GM21529 (cell line): ENCODE measurements around the gene VTN.
A peak's percentile ranks its signal among the peaks of the same experiment; 100 is the strongest.
"Not testable (repeated sequence)": the region's sequence is repeated elsewhere in the genome, so short reads cannot be mapped to it uniquely, and the experiment has no call there.

Experiments
- ATAC-seq: cut with Tn5 transposase; IDR thresholded peaks from one replicate; pipeline ENCODE4 v1.9.1; 2021; ENCODE audit not compliant: unreplicated experiment

VTN gene

DNA sequence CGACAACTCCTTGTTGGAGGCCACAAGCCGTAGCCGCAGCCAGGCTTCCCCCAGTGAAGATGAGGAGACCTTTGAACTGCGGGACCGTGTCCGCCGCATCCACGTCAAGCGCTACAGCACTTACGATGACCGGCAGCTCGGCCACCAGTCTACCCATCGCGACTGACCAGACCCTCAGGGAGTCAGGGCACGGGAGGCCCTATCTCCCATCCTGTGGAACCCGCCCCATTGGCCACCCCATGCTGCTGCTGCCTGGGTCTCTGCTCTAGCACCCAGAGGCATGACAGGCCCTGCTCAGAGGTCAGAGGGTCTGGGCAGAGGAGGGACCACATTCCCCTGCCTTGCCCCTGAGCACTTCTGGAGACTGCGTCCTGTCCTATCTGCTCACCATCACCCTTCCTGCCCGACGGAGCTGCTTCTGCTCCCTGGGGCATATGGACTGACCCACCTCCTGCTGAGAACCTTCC, 25.6 kb downstream of the VTN start:
- no peak for ATAC-seq

DNA sequence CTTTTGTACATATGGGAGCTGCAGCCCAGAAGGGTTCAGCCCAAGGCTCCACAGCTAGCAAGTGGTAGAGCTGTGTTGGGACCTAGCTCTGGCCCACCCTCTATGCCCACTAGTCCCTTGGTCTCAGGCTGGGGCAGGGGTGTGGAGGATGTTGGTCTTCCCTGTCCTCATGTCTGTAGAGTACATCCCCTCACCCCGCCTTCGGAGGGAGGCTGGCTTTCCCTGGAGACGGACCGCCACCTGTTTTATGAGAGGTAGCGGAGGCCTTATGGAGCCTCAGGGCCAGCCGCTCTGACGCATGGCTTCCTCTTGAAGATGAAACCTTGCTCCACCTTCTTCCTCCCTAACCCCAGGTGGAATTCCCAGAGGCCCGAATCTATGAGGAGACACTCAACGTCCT, 26.1 kb downstream of the VTN start:
- ATAC-seq, result no peak

GRCh38 chr17:28343491-28343932, 26.6 kb downstream of the VTN start:
- ATAC-seq, result no peak

DNA sequence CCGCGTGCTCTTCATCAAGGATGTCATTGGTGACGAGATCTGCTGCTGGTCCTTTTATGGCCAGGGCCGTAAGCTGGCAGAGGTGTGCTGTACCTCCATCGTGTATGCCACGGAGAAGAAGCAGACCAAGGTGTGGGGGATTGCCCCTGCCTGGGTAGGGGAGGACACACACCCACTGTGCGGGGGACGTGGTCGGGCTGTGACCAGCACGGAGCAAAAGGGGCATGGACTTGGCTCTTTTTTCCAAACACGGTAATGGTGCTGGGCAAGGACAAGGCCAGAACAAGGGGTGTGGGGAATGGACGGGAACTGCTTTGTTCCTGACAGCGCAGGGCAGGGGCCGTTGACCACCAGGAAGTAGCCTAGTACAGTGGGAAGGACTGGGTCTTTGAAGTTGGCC, 27.8 kb downstream of the VTN start:
- no peak for ATAC-seq

- no peak for ATAC-seq
These were observed 28.6 kb downstream of the VTN start for GRCh38 chr17:28341516-28341915.

DNA sequence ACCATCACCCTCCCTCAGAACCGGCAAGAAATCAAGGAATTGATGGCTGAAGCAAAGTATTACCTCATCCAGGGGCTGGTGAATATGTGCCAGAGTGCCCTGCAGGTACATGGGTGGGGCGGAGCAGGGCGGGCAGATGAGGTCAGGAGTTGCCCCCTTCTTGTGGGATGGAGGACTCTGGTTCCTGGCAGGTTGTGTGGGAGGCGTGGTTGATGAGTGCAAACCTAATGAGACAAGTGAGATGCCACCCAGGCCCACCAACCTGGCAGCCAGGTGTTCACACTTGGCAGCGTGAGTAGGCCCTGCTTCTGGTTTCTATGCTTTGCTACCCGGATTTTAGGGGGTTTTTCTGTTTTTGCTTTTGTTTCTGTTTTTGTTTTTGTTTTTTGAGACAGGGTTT, 29.7 kb downstream of the VTN start:
- no peak for ATAC-seq

GRCh38 chr17:28339431-28339830, 30.7 kb downstream of the VTN start:
- ATAC-seq, result no peak

- not testable (repeated sequence) for ATAC-seq
These were observed 31.3 kb downstream of the VTN start for GRCh38 chr17:28338769-28339212.

DNA sequence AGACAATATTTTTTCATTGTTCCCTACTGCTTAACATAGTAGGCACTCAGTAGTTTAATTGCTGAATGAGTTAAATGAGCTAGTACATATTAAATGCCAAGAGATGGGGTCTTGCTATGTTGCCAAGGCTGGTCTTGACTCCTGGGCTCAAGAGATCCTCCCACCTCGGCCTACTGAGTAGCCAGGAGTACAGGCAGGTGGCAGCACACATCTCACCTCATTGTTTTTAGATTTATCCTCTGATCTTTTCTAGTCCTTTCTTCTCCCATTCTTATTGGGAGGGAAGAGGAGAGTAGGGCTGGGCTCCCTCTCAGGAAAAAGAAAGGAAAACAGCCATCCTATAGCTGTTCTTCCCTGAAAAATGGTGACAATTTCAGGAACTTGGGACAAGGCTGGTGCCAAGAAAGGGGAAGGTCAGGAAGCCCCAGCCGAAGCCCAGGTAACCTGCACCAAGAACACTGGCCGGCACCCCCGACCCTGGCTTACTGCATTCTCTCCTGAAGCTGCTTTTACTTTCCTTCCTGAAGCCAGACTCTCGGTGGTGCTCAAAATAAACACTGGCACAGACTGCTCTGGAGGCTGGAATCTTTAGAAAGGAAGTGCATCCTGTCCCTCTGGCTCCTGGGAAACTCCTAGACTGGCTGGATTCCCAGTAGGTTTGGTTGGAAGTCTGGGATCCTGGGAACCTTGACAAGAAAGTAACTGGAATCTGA, 31.9 kb downstream of the VTN start:
- no peak for ATAC-seq

DNA sequence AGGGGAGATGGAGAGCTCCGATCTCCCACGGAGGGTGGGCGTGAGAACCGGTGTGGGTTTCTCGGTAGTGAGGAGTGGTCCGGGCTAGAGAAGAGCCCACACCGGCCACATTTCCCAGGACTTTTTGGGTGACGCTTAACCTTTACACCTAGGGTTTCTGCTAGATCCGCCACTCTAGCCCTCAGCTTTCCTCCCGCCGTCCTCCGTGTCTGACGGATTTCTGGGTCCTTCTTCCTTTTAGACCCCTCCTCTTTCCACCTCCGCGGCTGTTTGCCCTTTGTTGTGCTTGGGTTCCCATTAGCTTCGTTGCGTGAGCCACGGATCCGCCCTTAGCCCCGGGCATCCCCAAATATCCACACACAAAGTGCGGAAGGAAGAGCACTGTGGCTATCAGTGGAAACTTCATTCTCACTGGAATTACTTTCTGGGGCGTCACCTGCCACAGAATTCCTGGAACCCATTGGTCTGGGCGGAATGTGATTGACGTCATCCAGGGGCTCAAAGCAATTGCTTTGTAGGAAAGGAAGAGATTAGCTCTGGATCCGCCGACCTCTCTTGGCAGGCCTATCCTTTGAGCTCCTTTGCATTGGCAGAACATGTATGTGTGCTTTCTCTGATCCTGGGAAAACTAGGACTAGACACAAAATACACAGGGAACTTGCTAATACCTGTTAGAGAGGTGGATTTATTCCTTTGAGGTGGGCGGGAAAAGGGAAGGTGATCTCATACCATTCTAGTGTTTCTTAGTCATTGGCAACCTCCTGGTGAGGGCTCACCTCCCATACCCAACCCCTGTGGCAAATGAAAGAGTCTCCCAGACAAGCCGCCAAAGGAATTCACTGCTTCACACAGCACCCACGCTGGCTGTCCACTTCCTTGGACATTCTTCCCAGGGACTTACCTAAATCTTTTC, 33.9 kb downstream of the VTN start:
- ATAC-seq, result no peak

GRCh38 chr17:28335201-28335958, 34.7 kb downstream of the VTN start, which contains the start of the genes IFT20 and TNFAIP1:
Gene IFT20, minus strand, starts transcription at chr17:28335472. Its CDS starts 3,487 bp downstream, at chr17:28331985.
Gene TNFAIP1, plus strand, starts transcription at chr17:28335761. Its CDS starts 3,761 bp downstream, at chr17:28339522.
- ATAC-seq, result peak; percentile 93

DNA sequence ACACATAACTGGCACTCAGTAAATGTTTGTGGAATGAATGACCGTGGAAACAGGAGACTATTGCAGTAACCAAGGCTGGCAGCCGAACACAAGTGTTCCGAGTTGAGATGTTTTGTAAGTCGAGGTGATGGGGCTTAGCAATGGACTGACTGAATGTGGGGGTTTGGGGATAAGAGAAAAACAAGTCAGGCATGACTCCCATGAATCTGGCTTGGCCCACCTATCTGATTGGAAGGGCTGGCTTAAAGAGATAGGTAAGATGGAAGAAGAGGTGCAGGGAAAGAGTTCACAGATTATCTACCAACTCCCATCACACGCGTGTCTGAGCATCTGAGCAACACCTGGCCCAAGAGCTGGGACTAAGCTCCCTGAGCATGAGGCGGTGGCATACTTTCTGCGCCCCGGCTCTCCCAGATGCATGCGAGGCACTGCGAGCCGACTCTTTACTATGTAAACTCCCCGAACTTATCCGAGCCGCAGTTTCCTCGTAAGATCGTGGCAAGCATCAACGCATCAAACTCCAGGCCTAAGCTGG, 35.4 kb downstream of the VTN start:
- no peak for ATAC-seq

DNA sequence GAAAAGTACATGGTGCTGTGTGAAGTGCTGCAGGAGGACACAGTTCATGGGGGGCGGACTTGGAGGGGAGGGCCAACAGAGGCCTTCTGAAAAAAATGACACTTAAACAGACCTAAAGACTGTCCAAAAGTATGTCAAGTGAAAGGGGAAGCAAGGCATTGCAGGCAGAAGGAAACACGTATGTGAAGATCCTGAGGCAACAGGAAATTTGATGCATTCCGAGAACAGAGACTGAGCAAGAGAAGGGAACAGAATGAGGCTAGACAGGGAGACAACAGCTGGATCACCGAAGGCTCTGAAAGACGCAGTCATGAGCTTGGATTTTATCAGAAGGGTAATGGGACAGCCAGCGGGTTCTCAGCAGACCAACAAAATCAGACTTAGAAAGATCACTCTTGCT, 35.9 kb downstream of the VTN start:
- no peak for ATAC-seq

- ATAC-seq, result no peak
These were observed 36.9 kb downstream of the VTN start for GRCh38 chr17:28333083-28333746.

DNA sequence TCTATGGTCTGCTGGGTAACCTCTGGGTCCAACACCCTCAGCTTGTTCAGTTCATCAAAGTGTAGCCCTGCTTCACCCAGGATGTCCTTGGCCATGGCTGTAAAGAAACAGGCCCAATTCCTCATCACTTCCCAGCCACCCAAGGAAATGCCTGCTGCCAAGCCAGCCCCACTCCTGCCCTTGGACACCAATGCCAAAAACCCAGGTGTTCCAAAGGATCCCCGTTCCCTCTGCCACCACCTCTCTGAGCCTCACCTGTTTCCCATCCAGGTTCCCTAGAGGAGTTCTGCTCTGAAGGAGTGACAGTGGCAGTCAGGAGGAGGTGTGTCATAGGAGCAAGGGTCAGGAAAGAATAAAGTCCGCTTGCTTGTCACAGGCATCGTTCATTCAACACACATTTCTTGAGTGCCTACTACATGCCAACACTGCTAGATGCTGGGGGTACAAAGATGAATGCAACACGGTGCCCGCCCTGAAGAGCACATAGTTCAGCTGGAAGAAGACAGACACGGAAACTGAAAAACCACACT, 38.2 kb downstream of the VTN start:
- ATAC-seq, result no peak

DNA sequence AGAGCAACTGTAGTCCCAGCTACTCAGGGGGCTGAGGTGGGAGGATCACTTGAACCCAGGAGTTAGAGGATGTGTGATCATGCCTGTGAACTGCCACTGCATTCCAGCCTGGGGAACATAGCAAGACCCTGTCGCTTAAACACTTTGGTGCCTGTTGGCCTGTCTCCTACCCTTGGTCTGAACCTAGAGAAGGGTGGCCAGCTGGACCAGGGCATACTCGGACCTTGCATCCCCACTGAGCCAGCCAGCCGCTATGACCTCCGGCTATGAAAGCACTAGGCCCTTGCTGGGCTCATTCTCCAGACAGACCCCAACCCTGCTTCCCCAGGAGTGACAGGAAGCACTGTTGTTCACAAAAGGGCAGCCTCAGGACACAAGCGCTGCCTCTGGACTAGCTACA, 39.4 kb downstream of the VTN start:
- ATAC-seq, result no peak

GRCh38 chr17:28328325-28328724, 41.8 kb downstream of the VTN start:
- ATAC-seq, result no peak

GRCh38 chr17:28327709-28328108, 42.4 kb downstream of the VTN start:
- no peak for ATAC-seq

DNA sequence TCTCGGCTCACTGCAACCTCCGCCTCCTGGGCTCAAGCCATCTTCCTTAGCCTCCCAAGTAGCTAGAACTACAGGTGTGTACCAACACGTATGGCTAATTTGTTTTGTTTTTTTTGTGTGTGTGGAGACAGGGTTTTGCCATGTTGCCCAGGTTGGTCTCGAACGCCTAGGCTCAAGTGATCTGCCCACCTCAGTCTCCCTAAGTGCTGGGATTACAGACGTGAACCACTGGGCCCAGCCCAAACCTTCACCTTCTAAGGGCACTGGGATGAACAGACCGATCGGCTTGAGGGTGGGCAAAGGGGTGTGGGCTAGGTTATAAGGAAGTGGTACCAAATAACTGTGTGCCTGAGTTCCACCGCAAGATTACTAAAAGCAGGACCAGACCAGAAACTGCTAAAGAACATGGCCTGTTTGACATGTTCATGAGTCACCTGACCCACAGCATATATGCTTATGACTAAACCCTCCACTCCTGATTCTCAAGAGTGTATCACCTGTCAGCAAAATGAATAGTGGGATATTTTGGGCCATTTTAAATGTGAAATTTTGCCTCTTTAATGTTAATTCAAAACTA, 43.0 kb downstream of the VTN start:
- peak; percentile 82 for ATAC-seq

DNA sequence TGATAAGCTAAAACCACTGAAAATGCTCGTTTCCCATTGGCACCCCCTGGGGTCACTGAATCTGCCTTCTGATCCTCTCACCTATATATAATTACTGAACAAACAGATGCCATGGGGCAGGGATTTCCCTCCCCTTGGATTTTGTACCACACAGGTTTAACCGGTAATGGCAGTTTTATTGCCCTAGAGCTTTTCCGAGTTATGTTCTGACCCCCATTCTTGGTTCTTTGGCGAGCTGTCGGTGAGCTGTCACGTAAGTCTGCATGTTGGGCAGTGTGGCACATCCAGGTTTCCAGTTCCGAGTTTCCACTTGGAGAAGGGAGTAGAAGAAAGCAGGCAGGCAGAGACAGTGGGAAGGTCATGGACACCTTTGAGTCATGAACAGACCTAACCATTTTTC, 44.0 kb downstream of the VTN start:
- ATAC-seq, result no peak
